ENCODE data around the gene MEIOSIN. TPM values are rescaled to one million over a fixed set of nuclear protein-coding genes. Genes with fewer than 3 reads are reported as not detected.
A peak's percentile ranks its signal among the peaks of the same experiment; 100 is the strongest.

MEIOSIN gene
- total RNA-seq, 1 donor from 2014 or later: not detected

- Mint-ChIP-seq H3K27me3 (ENCODE audit: unreplicated experiment) (no peaks in the 10 kb centered on the region), H3K9me3 (ENCODE audit: unreplicated experiment) (no peaks in the 10 kb centered on the region), H3K27ac (ENCODE audit: unreplicated experiment) (peak overlapping the region; percentile 98), H3K4me1 (ENCODE audit: unreplicated experiment) (peaks cover 20% of the 10 kb centered on the region), H3K4me3 (ENCODE audit: unreplicated experiment) (peak overlapping the region; percentile 94), H3K36me3 (ENCODE audit: unreplicated experiment) (peaks cover 14% of the 10 kb centered on the region)
- DNase-seq (ENCODE audit: extremely low spot score, unreplicated experiment): peak; percentile 99
- TF ChIP-seq, protein P1, sequence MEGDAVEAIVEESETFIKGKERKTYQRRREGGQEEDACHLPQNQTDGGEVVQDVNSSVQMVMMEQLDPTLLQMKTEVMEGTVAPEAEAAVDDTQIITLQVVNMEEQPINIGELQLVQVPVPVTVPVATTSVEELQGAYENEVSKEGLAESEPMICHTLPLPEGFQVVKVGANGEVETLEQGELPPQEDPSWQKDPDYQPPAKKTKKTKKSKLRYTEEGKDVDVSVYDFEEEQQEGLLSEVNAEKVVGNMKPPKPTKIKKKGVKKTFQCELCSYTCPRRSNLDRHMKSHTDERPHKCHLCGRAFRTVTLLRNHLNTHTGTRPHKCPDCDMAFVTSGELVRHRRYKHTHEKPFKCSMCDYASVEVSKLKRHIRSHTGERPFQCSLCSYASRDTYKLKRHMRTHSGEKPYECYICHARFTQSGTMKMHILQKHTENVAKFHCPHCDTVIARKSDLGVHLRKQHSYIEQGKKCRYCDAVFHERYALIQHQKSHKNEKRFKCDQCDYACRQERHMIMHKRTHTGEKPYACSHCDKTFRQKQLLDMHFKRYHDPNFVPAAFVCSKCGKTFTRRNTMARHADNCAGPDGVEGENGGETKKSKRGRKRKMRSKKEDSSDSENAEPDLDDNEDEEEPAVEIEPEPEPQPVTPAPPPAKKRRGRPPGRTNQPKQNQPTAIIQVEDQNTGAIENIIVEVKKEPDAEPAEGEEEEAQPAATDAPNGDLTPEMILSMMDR (IDR thresholded peaks at IDR 0.05): peak; percentile 97
These were observed 37.2 kb downstream of the MEIOSIN start for GRCh38 chr19:45770192-45771101.

- no peaks in the 10 kb centered on the region for H3K27me3 Mint-ChIP-seq (ENCODE audit: unreplicated experiment)
- peaks cover 16% of the 10 kb centered on the region for H3K4me1 Mint-ChIP-seq (ENCODE audit: unreplicated experiment)
- H3K4me3 Mint-ChIP-seq (ENCODE audit: unreplicated experiment): peak overlapping the region; percentile 44
- TF ChIP-seq, protein P1 (IDR thresholded peaks at IDR 0.05): no peak
- DNase-seq (ENCODE audit: extremely low spot score, unreplicated experiment): no peak
- peak overlapping the region; percentile 93 for H3K27ac Mint-ChIP-seq (ENCODE audit: unreplicated experiment)
- peaks cover 14% of the 10 kb centered on the region for H3K36me3 Mint-ChIP-seq (ENCODE audit: unreplicated experiment)
- no peaks in the 10 kb centered on the region for H3K9me3 Mint-ChIP-seq (ENCODE audit: unreplicated experiment)
These were observed 38.2 kb downstream of the MEIOSIN start for GRCh38 chr19:45771311-45771933.

GRCh38 chr19:45772130-45772840 is 39.0 kb downstream of the MEIOSIN start:
- peak overlapping the region; percentile 41 for H3K27ac Mint-ChIP-seq (ENCODE audit: unreplicated experiment)
- TF ChIP-seq, protein P1 (IDR thresholded peaks at IDR 0.05): no peak
- H3K4me1 Mint-ChIP-seq (ENCODE audit: unreplicated experiment): peaks cover 13% of the 10 kb centered on the region
- no peak for DNase-seq (ENCODE audit: extremely low spot score, unreplicated experiment)
- H3K36me3 Mint-ChIP-seq (ENCODE audit: unreplicated experiment): peaks cover 18% of the 10 kb centered on the region
- H3K9me3 Mint-ChIP-seq (ENCODE audit: unreplicated experiment): no peaks in the 10 kb centered on the region
- no peak overlapping the region for H3K4me3 Mint-ChIP-seq (ENCODE audit: unreplicated experiment)
- H3K27me3 Mint-ChIP-seq (ENCODE audit: unreplicated experiment): no peaks in the 10 kb centered on the region

GRCh38 chr19:45772912-45773311 is 39.7 kb downstream of the MEIOSIN start:
- Mint-ChIP-seq H3K9me3 (ENCODE audit: unreplicated experiment) (no peaks in the 10 kb centered on the region), H3K27ac (ENCODE audit: unreplicated experiment) (no peak overlapping the region), H3K27me3 (ENCODE audit: unreplicated experiment) (no peaks in the 10 kb centered on the region), H3K4me1 (ENCODE audit: unreplicated experiment) (peaks cover 13% of the 10 kb centered on the region), H3K36me3 (ENCODE audit: unreplicated experiment) (peaks cover 22% of the 10 kb centered on the region), H3K4me3 (ENCODE audit: unreplicated experiment) (no peak overlapping the region)
- TF ChIP-seq, protein P1 (IDR thresholded peaks at IDR 0.05): no peak
- no peak for DNase-seq (ENCODE audit: extremely low spot score, unreplicated experiment)
